Stimulated activated CD4-positive, alpha-beta T cell treated with anti-CD3 and anti-CD28 coated beads, Interleukin-1b, Interleukin-23, amount 100 ng/mL, for 24 hours (primary cell): ENCODE results near the gene KIZ.

Experiments used
- DNase-seq, 4 experiments: peaks; one replicate each; pipeline ENCODE4 v3.0.0-alpha.2; 2020; ENCODE audit warnings: low read depth in 4 of 4, low spot score in 1 of 4

The KIZ gene

GRCh38 chr20:21104466-21104761 lies 21.5 kb upstream of the KIZ start:
- DNase-seq, result no peak

- no peak for DNase-seq
These were observed 21.0 kb upstream of the KIZ start for GRCh38 chr20:21104921-21105320.

GRCh38 chr20:21105429-21106170 lies 20.3 kb upstream of the KIZ start:
- DNase-seq, result no peak

- no peak for DNase-seq
These were observed 19.5 kb upstream of the KIZ start, which contains the start of gene LINC00237 for GRCh38 chr20:21106171-21107017. Gene LINC00237 (minus strand): TSS chr20:21106358.

GRCh38 chr20:21109144-21109543 lies 16.7 kb upstream of the KIZ start:
- no peak for DNase-seq

- DNase-seq, result no peak
These were observed 15.1 kb upstream of the KIZ start for GRCh38 chr20:21110811-21111210.

GRCh38 chr20:21111416-21111815 lies 14.5 kb upstream of the KIZ start:
- DNase-seq, result no peak

GRCh38 chr20:21113697-21114096 lies 12.2 kb upstream of the KIZ start:
- no peak for DNase-seq

- no peak for DNase-seq
These were observed 11.3 kb upstream of the KIZ start for GRCh38 chr20:21114584-21114983.

GRCh38 chr20:21117521-21117920 lies 8.4 kb upstream of the KIZ start:
- no peak for DNase-seq

GRCh38 chr20:21118138-21118537 lies 7.7 kb upstream of the KIZ start:
- no peak for DNase-seq

GRCh38 chr20:21118782-21119181 lies 7.1 kb upstream of the KIZ start:
- DNase-seq, result no peak

GRCh38 chr20:21124190-21124589 lies 1.7 kb upstream of the KIZ start:
- no peak for DNase-seq

GRCh38 chr20:21125072-21125848 lies 622 bp upstream of the KIZ start:
- no peak for DNase-seq

GRCh38 chr20:21126581-21126870 lies 644 bp downstream of the KIZ start:
- no peak for DNase-seq

GRCh38 chr20:21127201-21127981 lies 1.5 kb downstream of the KIZ start:
- no peak for DNase-seq

GRCh38 chr20:21129861-21130260 lies 4.0 kb downstream of the KIZ start:
- no peak for DNase-seq

GRCh38 chr20:21133404-21133803 lies 7.5 kb downstream of the KIZ start:
- no peak for DNase-seq

- DNase-seq, result no peak
These were observed 8.2 kb downstream of the KIZ start for GRCh38 chr20:21133917-21134622.

GRCh38 chr20:21134883-21135493 lies 9.1 kb downstream of the KIZ start:
- no peak for DNase-seq
